Measurements from ENCODE around the gene VEZF1.
"Not testable (repeated sequence)": the region's sequence is repeated elsewhere in the genome, so short reads cannot be mapped to it uniquely, and the experiment has no call there.

Gene VEZF1

GRCh38 chr17:57999010-57999495 lies 11.0 kb upstream of the VEZF1 start:
- DNase-seq: no peak

DNA sequence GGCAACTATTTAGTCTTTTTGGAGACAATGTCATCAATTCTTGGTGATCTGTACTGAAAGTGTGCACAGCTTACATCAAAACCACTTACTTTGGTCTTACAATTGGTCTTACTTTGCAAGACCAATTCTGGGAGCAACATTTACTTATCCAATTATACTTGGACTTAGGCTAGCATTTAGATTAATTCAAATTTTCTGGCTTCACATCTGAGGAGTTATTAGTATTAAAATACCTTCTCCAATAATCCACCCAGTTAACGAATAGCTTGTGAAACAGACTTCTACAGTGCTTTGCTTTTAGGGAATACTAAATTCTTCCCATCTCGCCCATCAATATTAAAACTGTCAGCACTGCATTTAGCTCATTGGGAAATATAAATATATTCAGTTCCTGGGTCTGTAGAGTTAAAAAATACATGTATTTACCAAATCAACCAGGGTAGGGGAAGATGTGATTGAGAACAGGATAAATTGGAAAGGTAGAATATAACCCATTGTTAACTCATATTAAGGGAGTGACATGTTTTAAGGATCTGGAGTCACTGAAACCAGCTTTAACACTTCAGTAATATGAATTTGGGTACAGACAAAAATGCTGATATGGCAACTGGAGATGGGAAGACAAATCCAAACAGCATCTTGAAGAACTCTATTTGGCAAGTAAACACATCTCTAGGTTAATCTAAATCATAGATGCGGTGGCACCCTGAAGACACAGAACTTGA lies 9.2 kb upstream of the VEZF1 start:
- no peak for DNase-seq

DNA sequence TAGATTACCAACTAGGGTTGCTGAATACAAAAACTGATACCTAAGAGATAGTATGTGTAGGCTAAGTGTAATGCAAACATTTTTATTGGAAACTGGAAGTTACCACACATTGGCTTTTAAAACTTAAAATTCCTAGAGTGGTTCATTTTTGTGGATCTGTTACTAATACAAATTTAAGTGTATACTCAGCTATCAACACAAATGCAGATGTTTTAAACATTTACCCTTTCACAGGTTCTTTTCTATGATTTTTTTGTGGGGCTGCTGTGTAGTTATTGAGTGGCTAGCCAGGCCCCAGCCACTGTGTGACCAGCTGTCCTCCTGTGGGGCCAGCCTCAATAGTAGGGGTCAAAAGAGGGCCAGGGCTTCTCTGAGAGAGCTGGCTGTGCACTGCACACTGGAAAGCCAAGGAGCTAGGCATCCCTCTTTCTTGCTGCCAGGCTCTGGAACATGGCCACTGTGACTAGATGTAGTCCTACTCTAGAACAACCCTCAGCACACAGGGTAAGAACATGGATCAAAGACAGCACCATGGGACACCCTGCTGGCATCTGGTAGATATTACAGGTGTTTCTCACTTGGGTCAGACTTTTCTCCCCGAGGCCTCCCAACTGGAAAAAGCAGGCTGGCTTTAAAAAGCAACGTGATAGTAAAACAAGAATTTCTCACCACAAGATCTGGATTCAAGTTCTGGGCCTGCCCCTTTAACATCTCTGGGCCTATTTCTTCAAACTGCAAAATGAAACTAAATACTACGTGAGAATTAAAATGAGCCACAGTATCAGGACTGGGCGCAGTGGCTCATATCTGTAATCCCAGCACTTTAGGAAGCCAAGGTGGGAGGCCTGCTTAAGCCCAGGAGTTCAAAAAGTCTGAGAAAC lies 7.3 kb upstream of the VEZF1 start:
- DNase-seq: peak; percentile 21

GRCh38 chr17:57994436-57994835 lies 6.4 kb upstream of the VEZF1 start:
- DNase-seq: no peak

- DNase-seq: peak; percentile 65
Observed at GRCh38 chr17:57993471-57994365, 5.7 kb upstream of the VEZF1 start.

GRCh38 chr17:57991537-57991936 lies 3.5 kb upstream of the VEZF1 start:
- DNase-seq: no peak

DNA sequence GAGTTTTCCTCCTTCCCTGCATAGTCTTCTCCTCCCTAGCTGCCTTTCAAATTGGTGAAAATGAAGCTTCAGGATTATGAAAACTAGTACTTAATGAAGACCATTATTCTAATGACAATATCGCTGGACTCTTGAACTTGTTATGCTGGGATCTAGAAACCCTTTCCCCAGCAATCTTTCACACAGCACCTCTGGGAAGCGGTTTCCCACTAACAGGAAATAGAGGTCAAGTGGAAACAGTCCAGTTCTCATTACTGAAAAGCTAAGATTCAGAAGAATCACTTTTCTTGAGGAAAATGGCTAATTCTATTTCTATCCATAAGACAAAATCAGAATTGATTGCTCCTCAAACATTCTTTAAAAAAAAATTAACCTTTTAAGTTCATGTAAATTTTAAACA lies 2.0 kb upstream of the VEZF1 start:
- DNase-seq: no peak

GRCh38 chr17:57988301-57989250 lies 522 bp upstream of the VEZF1 start:
- DNase-seq: no peak

GRCh38 chr17:57986841-57987580 lies 1.0 kb downstream of the VEZF1 start:
- no peak for DNase-seq

- no peak for DNase-seq
Observed at GRCh38 chr17:57985675-57985974, 2.4 kb downstream of the VEZF1 start.

DNA sequence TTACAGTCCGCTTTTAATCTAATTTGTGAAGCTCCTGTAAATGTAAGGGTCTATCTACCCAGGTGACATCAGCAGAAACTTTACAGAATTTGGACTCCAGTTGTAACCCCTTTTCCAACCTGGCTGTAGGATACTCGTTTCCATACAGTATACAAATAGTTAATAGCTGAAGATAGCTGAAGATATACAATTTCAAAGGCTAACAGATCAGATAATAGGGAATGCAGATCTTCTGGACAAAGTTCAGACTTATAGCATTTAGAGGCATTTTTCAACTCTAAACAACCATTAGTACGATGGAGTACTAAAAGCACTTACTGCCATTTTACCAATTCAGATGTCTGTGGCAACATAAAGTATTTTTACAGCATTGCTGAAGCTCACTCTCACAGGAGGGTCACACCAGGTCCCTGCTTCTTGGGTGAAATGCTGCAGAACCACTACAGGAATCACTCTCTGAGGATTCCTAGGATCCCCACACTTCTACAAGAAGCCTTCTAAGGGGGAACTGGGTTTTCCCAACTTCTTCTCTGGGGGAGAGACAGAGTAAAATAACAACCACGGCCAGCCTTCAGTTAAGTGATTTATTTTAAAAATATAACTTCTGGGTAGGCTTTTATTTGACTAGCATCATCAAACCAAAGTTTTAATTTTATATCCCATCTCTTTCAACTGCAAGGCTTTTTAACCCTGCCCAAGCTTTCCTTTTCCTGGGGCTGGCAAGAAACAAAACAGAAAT lies 2.9 kb downstream of the VEZF1 start:
- DNase-seq: no peak

DNA sequence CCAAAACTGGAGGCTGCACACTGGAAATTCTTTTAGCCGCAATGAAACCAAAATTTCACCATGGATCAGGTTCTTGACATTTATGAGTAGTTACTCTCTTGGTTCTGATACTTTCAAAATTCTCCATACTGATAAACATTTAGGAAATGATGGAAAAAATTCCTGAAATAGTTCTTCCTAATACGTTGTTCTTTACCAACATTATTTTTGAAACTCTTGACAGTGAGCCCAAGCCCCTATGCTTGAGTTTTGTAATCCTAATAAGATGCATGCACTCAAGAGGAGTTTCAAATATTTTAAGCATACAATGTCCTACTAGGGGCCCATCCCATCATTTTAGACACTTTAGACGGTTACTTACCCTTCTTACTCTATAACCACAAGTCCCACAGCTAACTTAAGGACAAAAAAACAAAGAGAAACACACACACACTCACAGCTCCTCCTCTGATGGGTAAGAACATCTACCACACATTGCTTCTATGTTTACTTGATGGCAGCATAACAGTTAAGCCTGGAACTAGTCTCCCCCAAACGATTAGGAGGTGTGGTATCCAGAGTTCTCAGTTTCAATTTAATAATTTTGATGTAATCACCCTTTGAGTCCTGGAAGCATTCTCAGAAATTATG lies 3.7 kb downstream of the VEZF1 start:
- no peak for DNase-seq

DNA sequence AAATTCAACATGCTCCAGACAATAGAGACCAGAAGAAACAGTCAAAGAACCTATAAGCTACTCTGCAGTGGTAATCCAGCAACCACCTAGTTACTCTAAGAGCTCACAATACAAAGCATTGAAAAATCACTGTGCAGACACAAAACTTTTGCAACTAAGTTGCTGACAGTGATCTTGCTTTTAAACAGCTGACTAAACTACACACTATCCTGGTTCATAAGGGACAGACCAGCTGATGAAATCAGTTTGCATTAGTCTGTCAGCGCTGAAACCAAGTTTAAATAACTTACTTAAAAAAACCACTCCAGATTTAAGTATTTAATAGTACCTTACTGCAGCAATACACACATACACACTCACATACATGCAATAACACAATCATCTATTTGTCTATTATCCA lies 4.6 kb downstream of the VEZF1 start:
- no peak for DNase-seq

GRCh38 chr17:57982452-57983170 lies 5.4 kb downstream of the VEZF1 start:
- DNase-seq: no peak

GRCh38 chr17:57980522-57980921 lies 7.5 kb downstream of the VEZF1 start:
- DNase-seq: no peak

DNA sequence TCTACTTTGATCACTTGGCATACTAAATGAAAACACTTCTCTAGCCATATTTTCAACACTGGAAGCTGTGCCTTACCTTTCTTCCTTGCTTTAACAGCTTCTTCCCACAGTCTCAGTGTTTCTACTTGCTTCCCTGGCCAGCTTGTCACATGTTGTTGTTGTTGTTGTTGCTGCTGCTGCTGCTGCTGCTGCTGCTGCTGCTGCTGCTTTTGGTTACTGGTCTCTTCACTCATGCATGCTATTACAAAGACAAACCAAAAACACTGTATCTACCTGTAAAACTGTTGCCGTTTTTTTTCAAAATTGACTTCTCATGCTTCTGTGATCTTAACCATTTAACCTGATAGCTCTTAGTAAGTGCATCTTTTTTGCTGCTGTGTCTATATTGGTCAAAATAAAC lies 9.0 kb downstream of the VEZF1 start:
- no peak for DNase-seq

DNA sequence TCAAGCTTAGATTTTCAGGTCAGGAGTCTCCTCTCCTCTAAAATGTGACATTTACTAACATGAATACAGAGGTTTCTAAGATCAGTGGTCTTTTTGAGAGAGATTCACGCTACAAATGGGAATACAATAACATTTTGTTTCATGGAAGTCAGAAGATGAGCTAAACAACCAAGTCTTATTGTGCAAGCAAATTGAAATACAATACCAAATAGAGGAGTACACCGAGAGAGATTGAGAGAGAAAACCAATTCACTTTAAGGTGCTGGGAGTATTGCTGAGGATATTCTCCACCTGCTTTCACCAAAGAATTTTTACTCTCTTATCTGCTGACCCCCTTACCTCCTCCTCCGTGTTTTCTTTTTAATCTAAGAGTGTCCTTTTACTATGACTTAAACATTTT lies 11.5 kb downstream of the VEZF1 start:
- no peak for DNase-seq

- no peak for DNase-seq
Observed at GRCh38 chr17:57975044-57975443, 13.0 kb downstream of the VEZF1 start.

GRCh38 chr17:57974053-57974824 lies 13.8 kb downstream of the VEZF1 start:
- DNase-seq: not testable (repeated sequence)
